Measurements from ENCODE around the gene MXD3. TPM values are rescaled to one million over a fixed set of nuclear protein-coding genes. Genes with fewer than 3 reads are reported as not detected.
A peak's percentile ranks its signal among the peaks of the same experiment; 100 is the strongest.

MXD3 gene
- total and polyA plus RNA-seq, 8 donors: 3.0 to 55.0 (median 6.5) TPM

GRCh38 chr5:177291735-177292134 lies 20.0 kb downstream of the MXD3 start:
- peaks cover 0 to 58% (median 15%) of the 10 kb centered on the region in 3 donors for H3K36me3 ChIP-seq

GRCh38 chr5:177290816-177291596 lies 20.7 kb downstream of the MXD3 start:
- Histone ChIP-seq H3K36me3 (peaks cover 0 to 58% (median 15%) of the 10 kb centered on the region in 3 donors), H3K27me3 (no peaks in the 10 kb centered on the region), H3K9me3 (no peaks in the 10 kb centered on the region), H3K27ac (no peak overlapping the region), H3K4me3 (no peak overlapping the region), H3K4me1 (no peaks in the 10 kb centered on the region)
- intact Hi-C loops (cut with DNase I): loop anchor here in 1 of 3 donors (10.0 kb wide), 1 partner anchor 156 kb away; the partner anchor contains the start of gene NSD1
- DNase-seq: no peak
- no peak for TF ChIP-seq CTCF (IDR thresholded peaks at IDR 0.05)
- WGBS, 2 donors: 94% methylated on average over 12 of the region's 12 CpGs
- no peak for FAIRE-seq
- ATAC-seq: no peak

More at GRCh38 chr5:177291735-177292134, 20.0 kb downstream of the MXD3 start:
- H3K9me3 ChIP-seq: no peaks in the 10 kb centered on the region
- 95 to 96% methylated on average over 7 of the region's 7 CpGs for WGBS, 2 donors
- ATAC-seq: no peak
- peaks cover 0 to 5% (median 0%) of the 10 kb centered on the region in 3 donors for H3K4me1 ChIP-seq
- H3K4me3 ChIP-seq: no peak overlapping the region
- intact Hi-C loops (cut with DNase I): loop anchor here in 1 of 3 donors (10.0 kb wide), 1 partner anchor 157 kb away; the partner anchor contains the start of gene NSD1
- no peak for FAIRE-seq
- no peak overlapping the region for H3K27ac ChIP-seq
- H3K27me3 ChIP-seq: no peaks in the 10 kb centered on the region
- DNase-seq: no peak
- no peak for TF ChIP-seq CTCF (IDR thresholded peaks at IDR 0.05)

- FAIRE-seq (no peak), ATAC-seq (peak in 3 of 4 donors; percentile 69 to 81 (median 80)), DNase-seq (no peak)
- Histone ChIP-seq H3K9me3 (no peaks in the 10 kb centered on the region), H3K27me3 (no peaks in the 10 kb centered on the region), H3K27ac (no peak overlapping the region), H3K4me3 (no peak overlapping the region), H3K4me1 (no peaks in the 10 kb centered on the region), H3K36me3 (peaks cover 0 to 53% (median 0%) of the 10 kb centered on the region in 3 donors)
- 34 to 38% methylated on average over 2 of the region's 2 CpGs for WGBS, 2 donors
- intact Hi-C loops (cut with DNase I): no loop called here
- TF ChIP-seq CTCF (IDR thresholded peaks at IDR 0.05): no peak
These were observed 23.5 kb downstream of the MXD3 start for GRCh38 chr5:177288191-177288590.

- ATAC-seq (peak in 3 of 4 donors; percentile 36 to 62 (median 54)), DNase-seq (no peak), FAIRE-seq (no peak)
- intact Hi-C loops (cut with DNase I): no loop called here
- TF ChIP-seq CTCF (IDR thresholded peaks at IDR 0.05): no peak
- Histone ChIP-seq H3K36me3 (peaks cover 0 to 37% (median 20%) of the 10 kb centered on the region in 3 donors), H3K9me3 (no peaks in the 10 kb centered on the region), H3K27me3 (no peaks in the 10 kb centered on the region), H3K4me3 (no peak overlapping the region), H3K27ac (no peak overlapping the region), H3K4me1 (peaks cover 0 to 7% (median 0%) of the 10 kb centered on the region in 3 donors)
- 38 to 47% methylated on average over 1 of the region's 1 CpG for WGBS, 2 donors
These were observed 34.8 kb downstream of the MXD3 start for GRCh38 chr5:177276886-177277285.

- Histone ChIP-seq H3K4me1 (peaks cover 0 to 7% (median 6%) of the 10 kb centered on the region in 3 donors), H3K36me3 (peaks cover 0 to 29% (median 14%) of the 10 kb centered on the region in 3 donors), H3K27ac (no peak overlapping the region), H3K4me3 (no peak overlapping the region), H3K27me3 (no peaks in the 10 kb centered on the region), H3K9me3 (no peaks in the 10 kb centered on the region)
- DNase-seq (no peak), ATAC-seq (no peak), FAIRE-seq (no peak)
- intact Hi-C loops (cut with DNase I): no loop called here
- WGBS, 2 donors: 94 to 95% methylated on average over 6 of the region's 6 CpGs
- TF ChIP-seq CTCF (IDR thresholded peaks at IDR 0.05): no peak
These were observed 35.8 kb downstream of the MXD3 start for GRCh38 chr5:177275883-177276282.

All from pancreas (tissue), 10 donors.